ENCODE results near the gene KDM8.
"Not testable (repeated sequence)": the region's sequence is repeated elsewhere in the genome, so short reads cannot be mapped to it uniquely, and the experiment has no call there.

Gene KDM8

DNA sequence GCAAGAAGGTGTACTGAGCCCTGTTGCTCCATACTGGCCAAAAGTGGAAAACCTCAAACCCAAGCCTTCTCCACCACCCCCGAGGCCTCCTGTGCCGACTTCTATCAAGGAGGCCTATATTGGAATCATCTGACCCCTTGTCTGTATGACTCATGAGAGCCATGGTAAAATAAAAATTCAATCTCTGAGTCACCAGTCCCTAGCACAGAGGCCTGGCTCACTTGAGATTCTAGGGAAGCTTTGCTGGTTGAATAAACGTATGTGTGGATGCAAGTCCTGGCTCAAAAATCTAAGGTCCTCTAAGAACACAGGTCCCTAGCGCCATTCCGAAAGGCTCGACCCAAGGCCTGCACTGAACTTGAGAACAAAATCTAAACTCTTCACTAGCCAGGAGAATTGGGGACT is 50.2 kb downstream of the KDM8 start:
- TF ChIP-seq, protein P1, sequence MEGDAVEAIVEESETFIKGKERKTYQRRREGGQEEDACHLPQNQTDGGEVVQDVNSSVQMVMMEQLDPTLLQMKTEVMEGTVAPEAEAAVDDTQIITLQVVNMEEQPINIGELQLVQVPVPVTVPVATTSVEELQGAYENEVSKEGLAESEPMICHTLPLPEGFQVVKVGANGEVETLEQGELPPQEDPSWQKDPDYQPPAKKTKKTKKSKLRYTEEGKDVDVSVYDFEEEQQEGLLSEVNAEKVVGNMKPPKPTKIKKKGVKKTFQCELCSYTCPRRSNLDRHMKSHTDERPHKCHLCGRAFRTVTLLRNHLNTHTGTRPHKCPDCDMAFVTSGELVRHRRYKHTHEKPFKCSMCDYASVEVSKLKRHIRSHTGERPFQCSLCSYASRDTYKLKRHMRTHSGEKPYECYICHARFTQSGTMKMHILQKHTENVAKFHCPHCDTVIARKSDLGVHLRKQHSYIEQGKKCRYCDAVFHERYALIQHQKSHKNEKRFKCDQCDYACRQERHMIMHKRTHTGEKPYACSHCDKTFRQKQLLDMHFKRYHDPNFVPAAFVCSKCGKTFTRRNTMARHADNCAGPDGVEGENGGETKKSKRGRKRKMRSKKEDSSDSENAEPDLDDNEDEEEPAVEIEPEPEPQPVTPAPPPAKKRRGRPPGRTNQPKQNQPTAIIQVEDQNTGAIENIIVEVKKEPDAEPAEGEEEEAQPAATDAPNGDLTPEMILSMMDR (IDR thresholded peaks at IDR 0.05; ENCODE audit: insufficient read depth, low read length, missing control alignments): no peak
- ChIA-PET CTCF (interaction anchor here (1.6 kb wide), 1 partner anchor 19 kb away, joined by 8 read pairs; no protein-coding TSS in a partner anchor), POLR2A (no interaction called here)
- no peak overlapping the region for H3K4me3 ChIP-seq (ENCODE audit: low read depth, low read length)
- peak; percentile 40 for DNase-seq (ENCODE audit: low read depth, low spot score)

DNA sequence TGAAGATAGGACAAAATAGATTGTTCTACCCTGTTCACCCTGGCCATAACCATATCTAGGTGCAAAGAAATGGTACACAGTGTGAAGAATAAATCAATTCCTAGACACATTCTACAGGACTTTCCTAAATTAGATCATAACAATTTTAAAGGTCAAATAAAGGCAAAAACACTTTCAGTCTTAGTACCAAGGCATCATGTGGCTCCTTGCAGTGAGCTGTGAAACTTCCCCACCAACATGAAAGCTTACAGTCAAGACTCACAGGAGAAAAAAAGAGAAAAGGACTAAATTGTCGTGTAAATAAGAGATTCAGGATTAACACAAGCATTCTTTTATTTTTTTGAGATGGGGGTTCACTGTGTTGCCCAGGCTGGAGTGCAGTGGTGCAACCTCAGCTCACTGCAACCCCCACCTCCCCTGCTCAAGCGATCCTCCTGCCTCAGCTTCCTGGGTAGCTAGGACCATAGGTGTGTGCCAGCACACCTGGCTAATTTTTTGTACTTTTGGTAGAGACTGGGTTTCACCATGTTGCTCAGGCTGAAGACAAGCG is 51.0 kb downstream of the KDM8 start:
- TF ChIP-seq, protein P1 (IDR thresholded peaks at IDR 0.05; ENCODE audit: insufficient read depth, low read length, missing control alignments): no peak
- H3K4me3 ChIP-seq (ENCODE audit: low read depth, low read length): no peak overlapping the region
- DNase-seq (ENCODE audit: low read depth, low spot score): no peak
- CTCF ChIA-PET: interaction anchor here (1.6 kb wide), 1 partner anchor 19 kb away, joined by 8 read pairs; no protein-coding TSS in a partner anchor
- POLR2A ChIA-PET: no interaction called here

DNA sequence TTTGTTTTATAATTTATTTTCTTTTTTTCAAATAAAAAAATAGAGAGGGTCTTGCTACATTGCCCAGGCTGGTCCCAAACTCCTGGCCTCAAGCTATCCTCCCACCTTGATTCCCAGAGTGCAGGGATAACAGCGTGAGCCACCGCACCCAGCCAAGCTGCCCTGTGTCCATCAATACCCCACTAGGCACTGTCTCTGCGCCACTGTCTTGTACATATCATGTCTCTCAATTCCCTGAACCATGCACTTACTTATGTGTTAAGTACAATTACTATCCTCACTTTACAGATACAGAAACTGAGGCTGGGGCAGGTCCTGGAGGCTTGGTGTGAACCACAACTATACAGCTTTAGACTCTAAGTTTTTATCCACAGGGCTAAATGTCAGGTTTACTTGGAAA is 53.5 kb downstream of the KDM8 start:
- no peak for DNase-seq (ENCODE audit: low read depth, low spot score)
- no peak overlapping the region for H3K4me3 ChIP-seq (ENCODE audit: low read depth, low read length)
- CTCF ChIA-PET: interaction anchor here (2.3 kb wide), 1 partner anchor 22 kb away, joined by 7 read pairs; no protein-coding TSS in a partner anchor
- TF ChIP-seq, protein P1 (IDR thresholded peaks at IDR 0.05; ENCODE audit: insufficient read depth, low read length, missing control alignments): no peak
- POLR2A ChIA-PET: interaction anchor here (0.7 kb wide), 1 partner anchor 19 kb away, joined by 3 read pairs; no protein-coding TSS in a partner anchor

DNA sequence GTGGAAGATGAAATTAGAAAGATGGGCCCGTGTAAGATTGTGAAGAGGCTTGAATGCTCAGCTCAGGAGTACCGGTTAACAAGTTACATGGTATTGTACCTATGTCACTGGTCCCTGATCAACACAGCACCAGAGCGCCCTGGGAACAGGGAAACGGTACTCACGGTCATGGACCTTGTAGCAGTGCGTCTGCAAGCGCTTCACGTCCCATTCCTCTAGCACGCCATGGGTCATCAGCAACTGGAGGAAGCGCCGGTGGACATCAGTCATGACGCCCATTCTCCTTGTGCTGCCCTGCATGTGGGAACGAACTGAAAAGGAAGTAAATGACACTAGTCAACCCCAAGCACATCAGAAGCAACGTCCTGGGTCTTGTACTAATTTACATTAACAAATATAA is 53.9 kb downstream of the KDM8 start:
- CTCF ChIA-PET: interaction anchor here (0.8 to 2.3 kb wide), 2 partner anchors 22 to 45 kb away, joined by 3 to 7 read pairs; no protein-coding TSS in a partner anchor
- DNase-seq (ENCODE audit: low read depth, low spot score): no peak
- H3K4me3 ChIP-seq (ENCODE audit: low read depth, low read length): no peak overlapping the region
- POLR2A ChIA-PET: interaction anchor here (0.7 kb wide), 1 partner anchor 19 kb away, joined by 3 read pairs; no protein-coding TSS in a partner anchor
- TF ChIP-seq, protein P1 (IDR thresholded peaks at IDR 0.05; ENCODE audit: insufficient read depth, low read length, missing control alignments): no peak

DNA sequence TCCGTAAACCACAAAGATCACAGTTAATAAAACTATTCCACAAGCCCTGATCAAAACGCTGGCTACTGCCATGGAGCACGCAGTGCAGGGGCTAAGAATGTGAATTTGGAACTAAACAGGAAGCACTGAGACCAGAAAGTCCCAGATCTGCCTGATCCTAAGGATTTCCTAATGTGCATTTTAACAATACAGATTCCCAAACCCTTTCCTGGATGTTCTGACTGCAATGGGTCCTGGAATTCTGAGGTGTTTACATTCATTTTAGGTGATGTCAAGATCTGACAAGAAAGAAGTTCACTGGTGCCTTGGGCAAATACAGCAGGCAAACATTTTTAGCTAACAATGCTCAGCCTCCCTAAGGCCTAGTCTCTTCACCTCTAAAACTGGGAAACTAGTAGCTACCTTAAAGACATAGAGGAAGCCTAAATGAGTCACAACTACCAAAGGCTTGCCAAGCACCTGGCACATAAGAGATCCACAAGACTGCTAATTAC is 55.0 kb downstream of the KDM8 start:
- ChIA-PET POLR2A (no interaction called here), CTCF (interaction anchor here (0.8 to 2.3 kb wide), 2 partner anchors 23 to 44 kb away, joined by 3 to 7 read pairs; no protein-coding TSS in a partner anchor)
- H3K4me3 ChIP-seq (ENCODE audit: low read depth, low read length): no peak overlapping the region
- TF ChIP-seq, protein P1 (IDR thresholded peaks at IDR 0.05; ENCODE audit: insufficient read depth, low read length, missing control alignments): no peak
- no peak for DNase-seq (ENCODE audit: low read depth, low spot score)

DNA sequence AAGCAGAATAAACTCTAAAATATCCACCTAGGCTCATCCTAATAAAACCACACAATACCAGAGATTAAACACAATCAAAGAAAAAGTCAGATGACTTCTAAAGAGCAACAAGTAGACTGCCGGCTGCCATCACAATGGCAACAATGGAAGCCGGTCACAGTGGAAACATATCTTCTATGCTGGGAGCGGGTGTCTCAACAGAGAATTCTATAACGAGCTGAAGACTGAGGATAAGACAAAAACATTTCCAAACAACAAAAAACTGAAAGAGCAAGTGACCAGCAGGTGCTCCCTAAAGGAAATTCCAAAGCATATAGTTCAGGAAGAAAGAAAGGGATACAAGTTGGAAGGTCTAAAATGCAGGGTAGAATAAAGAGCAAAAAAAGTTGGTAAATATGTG is 56.4 kb downstream of the KDM8 start:
- DNase-seq (ENCODE audit: low read depth, low spot score): no peak
- POLR2A ChIA-PET: no interaction called here
- CTCF ChIA-PET: interaction anchor here (0.8 to 4.2 kb wide), 2 partner anchors 25 to 28 kb away, joined by 3 to 15 read pairs; no protein-coding TSS in a partner anchor
- TF ChIP-seq, protein P1 (IDR thresholded peaks at IDR 0.05; ENCODE audit: insufficient read depth, low read length, missing control alignments): no peak
- no peak overlapping the region for H3K4me3 ChIP-seq (ENCODE audit: low read depth, low read length)

DNA sequence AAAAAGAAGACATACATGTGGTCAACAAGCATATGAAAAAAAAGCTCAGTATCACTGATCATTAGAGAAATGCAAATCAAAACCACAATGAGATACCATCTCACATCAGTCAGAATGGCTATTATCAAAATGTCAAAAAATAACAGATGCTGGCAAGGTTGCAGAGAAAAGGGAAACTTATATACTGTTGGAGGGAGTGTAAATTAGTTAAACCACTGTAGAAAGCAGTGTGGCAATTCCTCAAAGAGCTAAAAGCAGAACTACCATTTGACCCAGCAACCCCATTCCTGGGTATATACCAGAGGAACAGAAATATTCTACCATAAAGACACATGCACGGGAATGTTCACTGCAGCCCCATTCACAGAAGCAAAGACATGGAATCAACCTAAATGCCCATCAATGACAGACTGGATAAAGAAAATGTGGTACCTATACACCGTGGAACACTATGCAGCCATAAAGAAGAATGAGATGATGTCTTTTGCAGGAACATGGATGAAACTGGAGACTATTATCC is 59.6 kb downstream of the KDM8 start:
- POLR2A ChIA-PET; DNase-seq (ENCODE audit: low read depth, low spot score); H3K4me3 ChIP-seq (ENCODE audit: low read depth, low read length): not testable (repeated sequence)
- CTCF ChIA-PET: interaction anchor here (4.2 kb wide), 1 partner anchor 28 kb away, joined by 15 read pairs; no protein-coding TSS in a partner anchor
